ENCODE results near the gene MUC5AC.

- TF ChIP-seq CTCF (IDR thresholded peaks at IDR 0.05) = no peak
- TF ChIP-seq IRF2 (CRISPR knock-in tag; IDR thresholded peaks at IDR 0.05; ENCODE audit: borderline replicate concordance, low read depth) = no peak
- no peak for TF ChIP-seq RELA (CRISPR knock-in tag; IDR thresholded peaks at IDR 0.05; ENCODE audit: borderline replicate concordance)
- no peak for TF ChIP-seq USF2 (CRISPR knock-in tag; IDR thresholded peaks at IDR 0.05)
- no peak for TF ChIP-seq NR3C1 (CRISPR knock-in tag; conservative IDR thresholded peaks at IDR 0.05; ENCODE audit: low read depth)
- no peak for TF ChIP-seq ATF3 (CRISPR knock-in tag; conservative IDR thresholded peaks at IDR 0.05)
Observed at GRCh38 chr11:1218256-1218787, 60.6 kb downstream of the MUC5AC start.
